DND-41 (cell line): ENCODE data around the gene MROH7.

Source experiments
- ATAC-seq: fragments of 200-7000 bp; cut with Tn5 transposase; 3 replicates; pipeline ENCODE4 v1.9.1; 2021; ENCODE audit warnings: low read depth; ENCODE audit not compliant: insufficient read depth
- DNase-seq: peaks from one replicate; pipeline ENCODE4 v3.0.0-alpha.2; 2020
- H2AFZ ChIP-seq: 2 replicates; pipeline ENCODE4 v1.6.0; 2012; ENCODE audit warnings: low read depth, low read length
- H3K27ac ChIP-seq: 2 replicates; pipeline ENCODE4 v1.5.1; 2012; ENCODE audit warnings: low read length, inconsistent platforms
- H3K27me3 ChIP-seq: fragments of 200-600 bp; sonication (generic); 2 replicates; pipeline ENCODE4 v1.6.0; 2012; ENCODE audit warnings: low read length, mild to moderate bottlenecking, inconsistent platforms; ENCODE audit not compliant: insufficient read depth, poor library complexity
- H3K36me3 ChIP-seq: 2 replicates; pipeline ENCODE4 v1.5.1; 2012; ENCODE audit warnings: low read length, inconsistent platforms; ENCODE audit not compliant: insufficient read depth
- H3K4me1 ChIP-seq: 2 replicates; pipeline ENCODE4 v1.5.1; 2012; ENCODE audit warnings: mild to moderate bottlenecking, low read length; ENCODE audit not compliant: insufficient read depth
- H3K4me2 ChIP-seq: 2 replicates; pipeline ENCODE4 v1.6.0; 2012; ENCODE audit warnings: mild to moderate bottlenecking, moderate library complexity, low read length, inconsistent platforms; ENCODE audit not compliant: insufficient read depth
- H3K4me3 ChIP-seq, 2 experiments: fragments of 200-600 bp in 1 of 2; shearing (Covaris generic) in 1 of 2; 2 replicates each; pipeline ENCODE4 v1.5.1; 2012 to 2016; ENCODE audit warnings: inconsistent platforms in 2 of 2, low read length in 2 of 2, mild to moderate bottlenecking in 2 of 2, low read depth in 1 of 2, moderate library complexity in 1 of 2
- H3K79me2 ChIP-seq: 2 replicates; pipeline ENCODE4 v1.6.0; 2012; ENCODE audit warnings: low read length, inconsistent platforms; ENCODE audit not compliant: insufficient read depth
- H3K9ac ChIP-seq: 2 replicates; pipeline ENCODE4 v1.6.0; 2012; ENCODE audit warnings: low read depth, mild to moderate bottlenecking, inconsistent platforms, low read length, moderate library complexity
- H3K9me3 ChIP-seq: 2 replicates; pipeline ENCODE4 v1.5.1; 2012; ENCODE audit warnings: low read length, moderate library complexity, mild to moderate bottlenecking, inconsistent platforms; ENCODE audit not compliant: insufficient read depth, severe bottlenecking
- H4K20me1 ChIP-seq: 2 replicates; pipeline ENCODE4 v1.6.0; 2012; ENCODE audit warnings: low read length; ENCODE audit not compliant: insufficient read depth
- CTCF ChIP-seq: IDR thresholded peaks from 2 replicates; pipeline ENCODE4 v1.5.1; 2012; ENCODE audit warnings: borderline replicate concordance, low read length, moderate library complexity, mild to moderate bottlenecking; ENCODE audit not compliant: poor library complexity, severe bottlenecking; ENCODE audit errors: extremely low read depth
- EZH2 ChIP-seq: IDR thresholded peaks from 3 replicates; pipeline ENCODE4 v1.6.1; 2012; ENCODE audit warnings: borderline replicate concordance, low read depth, mild to moderate bottlenecking, moderate library complexity, low read length, inconsistent platforms; ENCODE audit not compliant: severe bottlenecking

MROH7 gene

DNA sequence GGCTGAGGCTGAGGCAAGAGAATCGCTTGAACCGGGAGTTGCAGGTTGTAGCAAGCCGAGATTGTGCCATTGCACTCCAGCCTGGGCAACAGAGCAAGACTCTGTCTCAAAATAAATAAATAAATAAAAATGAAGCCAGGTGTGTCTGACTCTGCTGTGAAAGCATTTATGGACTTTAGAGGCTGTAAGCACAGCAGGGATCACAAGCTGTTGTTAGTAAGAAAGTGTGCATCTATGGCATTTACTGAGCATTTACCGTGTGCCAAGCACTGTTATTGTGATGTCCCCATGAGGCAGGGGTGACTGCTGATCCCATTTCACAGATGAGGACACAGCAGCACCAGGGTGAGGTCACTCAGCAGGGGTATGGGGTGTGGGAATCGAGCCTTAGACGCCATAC is 38.3 kb upstream of the MROH7 start:
- Histone ChIP-seq H2AFZ (no peak overlapping the region), H3K9me3 (no peaks in the 10 kb centered on the region), H3K79me2 (no peaks in the 10 kb centered on the region), H3K4me3 (no peak overlapping the region), H3K9ac (no peak overlapping the region), H3K4me2 (no peak overlapping the region), H3K36me3 (no peaks in the 10 kb centered on the region), H3K4me1 (peaks cover 21% of the 10 kb centered on the region), H4K20me1 (no peaks in the 10 kb centered on the region), H3K27me3 (no peaks in the 10 kb centered on the region), H3K27ac (peak overlapping the region; percentile 76)
- no peak for ATAC-seq
- TF ChIP-seq EZH2 (no peak), CTCF (no peak)
- DNase-seq: no peak

- ATAC-seq (no peak), DNase-seq (no peak)
- H3K36me3 ChIP-seq: no peaks in the 10 kb centered on the region
Observed at GRCh38 chr1:54604051-54604450, 37.5 kb upstream of the MROH7 start.

GRCh38 chr1:54604572-54605370 is 36.8 kb upstream of the MROH7 start:
- no peak for TF ChIP-seq EZH2
- TF ChIP-seq CTCF: peak; percentile 34
- no peaks in the 10 kb centered on the region for H3K36me3 ChIP-seq
- no peaks in the 10 kb centered on the region for H3K79me2 ChIP-seq
- ATAC-seq: peak; percentile 99
- H3K4me3 ChIP-seq: no peak overlapping the region
- H3K4me2 ChIP-seq: peak overlapping the region; percentile 43
- H3K27ac ChIP-seq: peak overlapping the region; percentile 76
- no peaks in the 10 kb centered on the region for H3K27me3 ChIP-seq
- H3K9me3 ChIP-seq: no peaks in the 10 kb centered on the region
- H3K9ac ChIP-seq: peak overlapping the region; percentile 8; the same call in 1 of the 2 replicates
- H4K20me1 ChIP-seq: no peaks in the 10 kb centered on the region
- peak; percentile 91 for DNase-seq
- H3K4me1 ChIP-seq: peaks cover 21% of the 10 kb centered on the region
- no peak overlapping the region for H2AFZ ChIP-seq

More at GRCh38 chr1:54604051-54604450, 37.5 kb upstream of the MROH7 start:
- H3K9ac ChIP-seq: peak overlapping the region; percentile 8; the same call in 1 of the 2 replicates
- TF ChIP-seq CTCF (no peak), EZH2 (no peak)
- H4K20me1 ChIP-seq: no peaks in the 10 kb centered on the region
- H2AFZ ChIP-seq: no peak overlapping the region
- no peaks in the 10 kb centered on the region for H3K27me3 ChIP-seq
- H3K9me3 ChIP-seq: no peaks in the 10 kb centered on the region
- H3K4me3 ChIP-seq: no peak overlapping the region
- no peaks in the 10 kb centered on the region for H3K79me2 ChIP-seq
- H3K4me1 ChIP-seq: peaks cover 21% of the 10 kb centered on the region
- peak overlapping the region; percentile 43; the same call in 1 of the 2 replicates for H3K4me2 ChIP-seq
- peak overlapping the region; percentile 76 for H3K27ac ChIP-seq
